Heart left ventricle (tissue), 16 donors: ENCODE measurements around the gene TMEM139. TPM values are rescaled to one million over a fixed set of nuclear protein-coding genes. Genes with fewer than 3 reads are reported as not detected.

Experiments
- ATAC-seq, 4 donors: fragments of 200-7000 bp; cut with Tn5 transposase; one replicate each; pipeline ENCODE4 v1.9.1; 2020 to 2022; ENCODE audit warnings: moderate library complexity in 4 of 4, mild to moderate bottlenecking in 3 of 4, moderate number of reproducible peaks in 1 of 4
- DNase-seq, 5 donors: peaks; one replicate each; pipeline ENCODE4 v3.0.0-alpha.2; 2020
- H3K27ac ChIP-seq, 12 donors: fragments of 200-600 bp; sonication (generic) in 4 of 12; one replicate each; pipeline versions ENCODE4 v1.5.0 to v1.8.0; 2016 to 2022; ENCODE audit warnings: mild to moderate bottlenecking in 2 of 12
- H3K27me3 ChIP-seq, 9 donors: fragments of 200-600 bp; sonication (generic) in 2 of 9; one replicate each; pipeline versions ENCODE4 v1.5.1 to v1.8.0; 2016 to 2022; ENCODE audit warnings: mild to moderate bottlenecking in 3 of 9
- H3K36me3 ChIP-seq, 9 donors: fragments of 200-600 bp; sonication (generic) in 2 of 9; one replicate each; pipeline versions ENCODE4 v1.5.0 to v1.8.0; 2018 to 2022; ENCODE audit warnings: mild to moderate bottlenecking in 2 of 9
- H3K4me1 ChIP-seq, 12 donors: fragments of 200-600 bp; sonication (generic) in 4 of 12; one replicate each; pipeline versions ENCODE4 v1.5.0 to v1.8.0; 2016 to 2022; ENCODE audit warnings: mild to moderate bottlenecking in 3 of 12
- H3K4me3 ChIP-seq, 12 donors: fragments of 200-600 bp; sonication (generic) in 4 of 12; one replicate each; pipeline versions ENCODE4 v1.5.0 to v1.8.0; 2017 to 2022; ENCODE audit warnings: mild to moderate bottlenecking in 9 of 12, moderate library complexity in 4 of 12
- H3K9me3 ChIP-seq, 12 donors: fragments of 200-600 bp; sonication (generic) in 4 of 12; one replicate each; pipeline versions ENCODE4 v1.5.0 to v1.8.0; 2016 to 2022; ENCODE audit warnings: mild to moderate bottlenecking in 1 of 12
- CTCF ChIP-seq, 12 donors: fragments of 200-600 bp; sonication (generic) in 4 of 12; IDR thresholded peaks; one replicate each; pipeline versions ENCODE4 v1.5.0 to v1.8.0; 2018 to 2022; ENCODE audit warnings: antibody characterized with exemption in 12 of 12, mild to moderate bottlenecking in 5 of 12
- POLR2A ChIP-seq, 2 donors: fragments of 450-650 bp; IDR thresholded peaks; one replicate each; pipeline ENCODE4 v1.6.1; 2017; ENCODE audit warnings: antibody characterized with exemption in 2 of 2, mild to moderate bottlenecking in 2 of 2, moderate library complexity in 2 of 2
- WGBS, 4 donors: extraction: QIAGEN DNeasy Blood & Tissue Kit in 2 of 4; methylation state at CpG; one replicate each; pipeline versions ENCODE4 v1.1.5 to v1.1.7; 2013 to 2018; 5-methylcytosine and 5-hydroxymethylcytosine counted together
- intact Hi-C, 10 donors: fragments of 100-400 bp; cut with DNase I; formaldehyde crosslinking; loops; one replicate each; pipeline versions ENCODE4 v1.11.1 to v1.14.2; 2022
- polyA plus RNA-seq, 2 donors: library from polyadenylated mRNA; stranded (reverse); fragments of 200-250 nt; gene quantifications; one replicate each; pipeline ENCODE4 v1.2.3, GENCODE V29; 2013
- total RNA-seq, 9 donors: library from RNA; depleted of rRNA in 2 of 9; stranded (reverse); fragments of >200 nt in 2 of 9; fragmentation: NEBNext Ultra II Directional in 3 of 9; extraction: Animal tissue kit (Norgen Biotek cat#: 25700) in 3 of 9; gene quantifications; one replicate each; pipeline versions ENCODE4 v1.1.0 to v1.2.4, GENCODE V29; 2016 to 2023
- donor health status: ischemic (EF 13 %, LVEDD 7.1; RV severe dilation, severe dysfunction).
- donor health status: healthy with polysubstance abuse.
- donor health status: DM: no; HTN: yes; CAD: no.
- donor health status: DM: no; HTN: no; CAD: no.
- donor health status: ischemic (EF 25% LVEDD 6.9; RV normal size, moderate dysfunction).
- donor health status: ischemic (EF 25% LVEDD 5.7; RV mildly dilated, moderate dysfunction).
- donor health status: healthy.
- donor health status: DM: yes; HTN: yes; CAD: no.
- donor health status: ischemic (EF 35%, LVEDD 5.7; RV mildly dilated, moderate dysfunction).
- donor health status: nonischemic (EF 11% LVEDD 7.7; RV severe dilation, severe dysfunction).
- donor health status: DM: yes; HTN: yes; CAD: no.
- donor health status: PGD.
- donor health status: ischemic (EF 29% LVEDD 5.4; RV normal size, mild dysfunction).
- donor health status: nonischemic (EF 23%, LVEDD 6.1; RV moderate dilation, normal function).

Gene TMEM139
- total and polyA plus RNA-seq, 11 donors = 4.1 to 23.5 (median 12.1) TPM

GRCh38 chr7:143303733-143304132 lies 19.0 kb downstream of the TMEM139 start:
- Histone ChIP-seq H3K27ac (no peak overlapping the region), H3K4me3 (no peak overlapping the region), H3K9me3 (no peaks in the 10 kb centered on the region), H3K4me1 (peaks cover 0 to 40% (median 2%) of the 10 kb centered on the region in 12 donors), H3K36me3 (peaks cover 0 to 100% (median 92%) of the 10 kb centered on the region in 9 donors), H3K27me3 (no peaks in the 10 kb centered on the region)
- 94 to 95% (median 95%) methylated on average over 10 of the region's 10 CpGs for WGBS, 4 donors
- TF ChIP-seq CTCF (IDR thresholded peaks at IDR 0.05) (no peak), POLR2A (IDR thresholded peaks at IDR 0.05) (no peak)
- intact Hi-C loops = loop anchor here in 8 of 10 donors (2.0 to 10.0 kb wide), 4 partner anchors 41 to 111 kb away; partner anchors contain the start of gene GSTK1 (in 2 of the 8)
- ATAC-seq (no peak), DNase-seq (no peak)

DNA sequence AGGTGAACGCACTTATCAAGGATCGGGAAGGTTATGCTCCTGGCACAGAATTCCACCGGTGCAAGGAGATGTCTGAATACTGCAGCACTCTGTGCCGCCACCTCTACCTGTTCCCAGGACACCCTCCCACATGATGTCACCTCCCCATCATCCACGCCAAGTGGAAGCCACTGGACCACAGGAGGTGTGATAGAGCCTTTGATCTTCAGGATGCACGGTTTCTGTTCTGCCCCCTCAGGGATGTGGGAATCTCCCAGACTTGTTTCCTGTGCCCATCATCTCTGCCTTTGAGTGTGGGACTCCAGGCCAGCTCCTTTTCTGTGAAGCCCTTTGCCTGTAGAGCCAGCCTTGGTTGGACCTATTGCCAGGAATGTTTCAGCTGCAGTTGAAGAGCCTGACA lies 20.2 kb downstream of the TMEM139 start:
- Histone ChIP-seq H3K27me3 (no peaks in the 10 kb centered on the region), H3K9me3 (no peaks in the 10 kb centered on the region), H3K4me1 (peaks cover 0 to 31% (median 0%) of the 10 kb centered on the region in 12 donors), H3K36me3 (peaks cover 0 to 89% (median 80%) of the 10 kb centered on the region in 9 donors), H3K27ac (no peak overlapping the region), H3K4me3 (no peak overlapping the region)
- 83 to 88% (median 84%) methylated on average over 6 of the region's 6 CpGs for WGBS, 4 donors
- intact Hi-C loops = loop anchor here (1.0 to 10.0 kb wide), 7 partner anchors 43 to 110 kb away; partner anchors contain the start of genes GSTK1 (in 3 of the 10) and ZYX (in 1 of the 10)
- DNase-seq = no peak
- no peak for ATAC-seq
- TF ChIP-seq CTCF (IDR thresholded peaks at IDR 0.05) (no peak), POLR2A (IDR thresholded peaks at IDR 0.05) (no peak)

- peak in 3 of 4 donors; percentile 86 to 93 (median 89) for ATAC-seq
- DNase-seq = peak; percentile 64 to 83 (median 70)
- Histone ChIP-seq H3K4me3 (no peak overlapping the region), H3K36me3 (peaks cover 0 to 83% (median 74%) of the 10 kb centered on the region in 9 donors), H3K27ac (no peak overlapping the region), H3K27me3 (no peaks in the 10 kb centered on the region), H3K4me1 (peaks cover 0 to 31% (median 0%) of the 10 kb centered on the region in 12 donors), H3K9me3 (no peaks in the 10 kb centered on the region)
- WGBS, 4 donors = 42 to 56% (median 50%) methylated on average over 10 of the region's 10 CpGs
- peak; percentile 71 to 87 (median 80) for TF ChIP-seq CTCF (IDR thresholded peaks at IDR 0.05)
- no peak for TF ChIP-seq POLR2A (IDR thresholded peaks at IDR 0.05)
- intact Hi-C loops = loop anchor here (1.0 to 10.0 kb wide), 7 partner anchors 43 to 109 kb away; partner anchors contain the start of genes GSTK1 (in 1 of the 10) and ZYX (in 1 of the 10)
Observed at GRCh38 chr7:143305423-143306070, 20.8 kb downstream of the TMEM139 start.

DNA sequence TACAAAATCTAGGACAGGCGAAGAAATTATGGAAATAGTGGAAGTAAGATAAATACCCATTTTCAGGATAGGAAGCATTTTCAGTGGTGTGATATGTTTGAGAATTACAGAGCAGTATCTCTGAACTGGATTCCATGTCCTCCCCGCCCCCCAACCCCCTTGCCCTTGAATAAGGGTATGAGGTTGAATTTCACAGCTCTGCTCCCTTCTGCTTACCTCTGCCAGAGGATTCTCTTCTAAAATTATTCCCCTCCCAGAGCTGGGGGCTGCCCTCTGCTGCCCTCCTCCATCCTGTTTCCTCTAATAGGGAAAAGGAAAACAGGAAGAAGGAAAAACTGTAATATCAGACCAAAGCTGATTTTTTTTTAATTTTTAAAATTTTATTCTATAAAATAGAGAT lies 23.9 kb downstream of the TMEM139 start:
- no peak overlapping the region for H3K4me3 ChIP-seq
- no peak for TF ChIP-seq CTCF (IDR thresholded peaks at IDR 0.05)
- no peak for TF ChIP-seq POLR2A (IDR thresholded peaks at IDR 0.05)
- WGBS, 4 donors = 86 to 89% (median 88%) methylated on average over 2 of the region's 2 CpGs
- no peaks in the 10 kb centered on the region for H3K27me3 ChIP-seq
- intact Hi-C loops = loop anchor here in 6 of 10 donors (5.0 to 10.0 kb wide), 4 partner anchors 46 to 106 kb away; partner anchors contain the start of genes GSTK1 (in 1 of the 6) and ZYX (in 1 of the 6)
- DNase-seq = no peak
- H3K36me3 ChIP-seq = peaks cover 0 to 53% (median 43%) of the 10 kb centered on the region in 9 donors
- no peaks in the 10 kb centered on the region for H3K9me3 ChIP-seq
- peaks cover 0 to 19% (median 0%) of the 10 kb centered on the region in 12 donors for H3K4me1 ChIP-seq
- no peak overlapping the region for H3K27ac ChIP-seq
- peak in 1 of 4 donors; percentile 27 for ATAC-seq
